ENCODE data around the gene MIA. TPM values are rescaled to one million over a fixed set of nuclear protein-coding genes. Genes with fewer than 3 reads are reported as not detected.

MIA gene
- total and polyA plus RNA-seq, 2 of the 8 experiments (the other 6 are each of a cell fraction or from before 2014, with no cell fraction given), result not detected

DNA sequence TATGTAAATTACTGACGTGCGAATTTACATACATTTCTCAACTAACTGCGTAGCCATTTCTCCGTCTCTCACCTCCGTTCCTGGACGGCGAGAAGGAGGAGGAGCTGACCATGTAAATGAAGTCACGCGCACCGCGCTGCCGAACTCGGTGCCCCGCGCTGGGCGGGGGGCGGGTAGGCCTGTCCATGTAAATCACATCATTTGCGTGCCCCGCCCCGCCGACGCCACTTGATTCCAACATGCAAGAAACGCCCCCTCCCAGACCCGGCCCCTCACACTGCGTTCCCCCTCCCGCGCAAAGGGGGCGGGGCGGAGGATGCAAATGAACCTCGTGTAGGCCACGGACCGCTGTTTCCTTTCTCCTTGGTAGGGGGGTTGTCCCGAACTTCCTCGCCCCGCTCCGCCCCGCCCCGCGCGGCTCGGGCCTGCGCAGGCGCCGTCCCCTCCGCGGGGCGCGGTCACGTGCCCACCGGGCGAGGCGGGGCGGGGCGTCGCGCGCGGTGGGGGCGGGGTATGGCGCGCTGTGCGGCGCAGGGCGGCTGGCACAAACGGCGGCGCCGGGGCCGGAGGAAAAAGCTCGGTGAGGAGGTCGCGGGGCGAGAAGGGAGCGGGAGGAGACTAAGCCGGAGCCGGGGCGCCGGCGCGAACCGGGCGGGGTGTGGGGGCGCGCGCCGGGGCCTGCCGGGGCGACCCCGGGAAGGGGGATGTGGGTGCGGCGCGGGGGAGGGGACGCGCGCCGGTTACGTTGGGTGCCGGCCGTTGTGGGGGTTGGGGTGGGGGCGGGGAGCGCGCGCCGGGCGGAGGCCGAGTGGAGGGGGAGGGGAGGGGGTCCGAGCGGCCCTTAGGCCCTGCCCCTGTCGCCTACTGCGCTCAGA is 23.6 kb downstream of the MIA start, which contains the start of gene EGLN2:
Gene EGLN2, plus strand, starts transcription at position 509 of the 875 bp plus-strand sequence. CDS start 1,382 bp downstream, outside the sequence.
- Histone ChIP-seq H4K5ac (ENCODE audit: insufficient read length, low read depth, low read length) (peak within 1 kb of the TSS; percentile 53), H2AK5ac (ENCODE audit: low read depth, low read length) (peak within 1 kb of the TSS; percentile 83; the same call in 1 of the 2 replicates), H3K4me1 (replicated peaks in 1 of 4; ENCODE audit: control insufficient read depth in 3 of 4, insufficient read depth in 4 of 4, low read length in 3 of 4) (peaks cover 0 to 37% (median 22%) of the 10 kb centered on the region in 4 experiments; a peak in 6 of 7 replicates), H4K20me1 (replicated peaks in 1 of 2; ENCODE audit: control insufficient read depth in 1 of 2, insufficient read depth in 2 of 2, low read length in 2 of 2) (peaks cover 24 to 33% of the 10 kb centered on the region in 2 experiments), H4K91ac (replicated peaks; ENCODE audit: insufficient read length, low read length) (peak within 1 kb of the TSS; percentile 61), H3K4ac (replicated peaks; ENCODE audit: insufficient read length, low read depth, low read length) (no peak within 1 kb of the TSS), H2BK12ac (ENCODE audit: low read depth, low read length) (peak within 1 kb of the TSS; percentile 39), H3K9ac (replicated peaks in 1 of 4; ENCODE audit: extremely low read depth in 1 of 4, low read depth in 3 of 4, low read length in 3 of 4) (peak within 1 kb of the TSS; percentile 79 to 91 (median 88)), H3K27ac (ENCODE audit: low read depth, low read length) (peak within 1 kb of the TSS; percentile 92), H3K4me3 (ENCODE audit: extremely low read depth in 1 of 4, insufficient read depth in 2 of 4, low read depth in 3 of 4, low read length in 4 of 4) (peak within 1 kb of the TSS; percentile 90 to 99 (median 92)), H2BK120ac (replicated peaks; ENCODE audit: low read depth, low read length) (no peak within 1 kb of the TSS), H3K18ac (ENCODE audit: extremely low read depth, low read length) (peak within 1 kb of the TSS; percentile 78), H3K14ac (ENCODE audit: insufficient read length) (no peak within 1 kb of the TSS), H2AFZ (ENCODE audit: low read length) (peak within 1 kb of the TSS; percentile 47; the same call in 1 of the 2 replicates), H2BK20ac (ENCODE audit: low read length) (no peak within 1 kb of the TSS), H3K36me3 (ENCODE audit: control insufficient read depth in 2 of 4, insufficient read depth in 4 of 4, low read length in 3 of 4) (peaks cover 3 to 28% (median 6%) of the 10 kb centered on the region in 4 experiments; a peak in 6 of 8 replicates), H3K27me3 (replicated peaks in 1 of 4; ENCODE audit: control insufficient read depth in 3 of 4, extremely low read depth in 1 of 4, insufficient read depth in 3 of 4, low read length in 3 of 4) (no peaks in the 10 kb centered on the region), H3K79me2 (ENCODE audit: control insufficient read depth in 1 of 2, insufficient read depth in 2 of 2, low read length in 2 of 2) (peaks cover 14 to 46% of the 10 kb centered on the region in 2 experiments), H3K23me2 (ENCODE audit: low read depth, low read length) (peaks cover 6% of the 10 kb centered on the region), H4K8ac (ENCODE audit: extremely low read depth, insufficient read depth, low read length) (peak within 1 kb of the TSS; percentile 95; the same call in 1 of the 2 replicates), H3K56ac (replicated peaks; ENCODE audit: insufficient read length, low read depth, low read length) (peak within 1 kb of the TSS; percentile 3), H3K23ac (ENCODE audit: insufficient read length) (no peak within 1 kb of the TSS), H3K9me3 (ENCODE audit: insufficient read depth in 2 of 2, low read depth in 1 of 2, low read length in 1 of 2) (no peaks in the 10 kb centered on the region), H3K4me2 (ENCODE audit: insufficient read depth in 1 of 2, low read depth in 2 of 2, low read length in 2 of 2) (peak within 1 kb of the TSS; percentile 67 to 91), H3K79me1 (ENCODE audit: low read depth, low read length) (peaks cover 21% of the 10 kb centered on the region), H2BK5ac (ENCODE audit: low read depth, low read length) (peak within 1 kb of the TSS; percentile 82), H2BK15ac (ENCODE audit: low read length) (no peak within 1 kb of the TSS)
- WGBS, 2 experiments (ENCODE audit: extremely low coverage in 1 of 2, insufficient coverage in 1 of 2, insufficient read length in 1 of 2, insufficient replicate concordance in 2 of 2, low coverage in 1 of 2, low lambda C conversion rate in 2 of 2, missing lambda C conversion rate in 1 of 2), result 2% methylated on average over 24 of the region's 110 CpGs; no CpG with 5 or more reads in 1 of the 2 experiments
- ChIA-PET CTCF (ENCODE audit: partially characterized antibody) (interaction anchor here (0.6 to 4.0 kb wide), 10 partner anchors 8 to 153 kb away, joined by 3 to 29 read pairs (median 6); partner anchors contain the start of gene RAB4B), POLR2A (ENCODE audit: partially characterized antibody) (interaction anchor here (0.5 to 15.7 kb wide), 23 partner anchors 9 to 411 kb away, joined by 3 to 241 read pairs (median 6); partner anchors contain the start of genes ACTMAP, COQ8B, ITPKC and MIA)
- FAIRE-seq (peak; percentile 48), DNase-seq (ENCODE audit: low read depth in 1 of 2, low spot score in 2 of 2) (peak; percentile 99 to 100)
- TF ChIP-seq YY1 (IDR thresholded peaks at IDR 0.05; ENCODE audit: low read depth, low read length) (peak; percentile 32; the same call in 1 of the 2 replicates), CHD1 (IDR thresholded peaks at IDR 0.05; ENCODE audit: low read depth, low read length) (no peak), SP1 (IDR thresholded peaks at IDR 0.05; ENCODE audit: low read depth, low read length) (peak; percentile 74), CHD2 (IDR thresholded peaks at IDR 0.05; ENCODE audit: low read length) (0 out of 2 replicates have a peak, but pooled peaks have one; percentile 32), TAF1 (IDR thresholded peaks at IDR 0.05; ENCODE audit: low read depth, low read length) (peak; percentile 78), ZNF274 (IDR thresholded peaks at IDR 0.05; ENCODE audit: borderline replicate concordance, extremely low read depth, low read length) (no peak), ATF3 (IDR thresholded peaks at IDR 0.05; ENCODE audit: insufficient read depth, low read depth, low read length) (peak; percentile 60; the same call in 1 of the 2 replicates), SUZ12 (IDR thresholded peaks at IDR 0.05; ENCODE audit: low read length) (no peak), TCF12 (IDR thresholded peaks at IDR 0.05; ENCODE audit: low read depth, low read length) (no peak)
- TF ChIP-seq, protein P1, sequence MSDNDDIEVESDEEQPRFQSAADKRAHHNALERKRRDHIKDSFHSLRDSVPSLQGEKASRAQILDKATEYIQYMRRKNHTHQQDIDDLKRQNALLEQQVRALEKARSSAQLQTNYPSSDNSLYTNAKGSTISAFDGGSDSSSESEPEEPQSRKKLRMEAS (IDR thresholded peaks at IDR 0.05), result peak; percentile 79

Measured in H1 (cell line).